K562 (cell line): ENCODE results near the gene OBP2A. TPM values are rescaled to one million over a fixed set of nuclear protein-coding genes. Genes with fewer than 3 reads are reported as not detected.

Source experiments
- CBX1 ChIP-seq: sonication (generic); IDR thresholded peaks from 2 replicates; pipeline ENCODE4 v1.6.1; 2016; ENCODE audit warnings: antibody characterized with exemption, low read depth, mild to moderate bottlenecking
- E2F1 ChIP-seq: sonication (generic); formaldehyde crosslinking; IDR thresholded peaks from 2 replicates; pipeline ENCODE4 v1.8.1; 2023; ENCODE audit warnings: mild to moderate bottlenecking, missing genetic modification reagents, moderate library complexity
- IRF9 ChIP-seq: fragments of 450-650 bp; IDR thresholded peaks from 2 replicates; pipeline ENCODE4 v1.6.1; 2016; ENCODE audit warnings: missing biosample characterization, missing genetic modification characterization
- MGA ChIP-seq: fragments of 450-650 bp; IDR thresholded peaks from 2 replicates; pipeline ENCODE4 v1.6.1; 2016; ENCODE audit warnings: mild to moderate bottlenecking, moderate library complexity
- PTBP1 ChIP-seq: fragments of 200-400 bp; formaldehyde crosslinking; IDR thresholded peaks from 2 replicates; pipeline ENCODE4 v1.6.1; 2017; ENCODE audit warnings: low read depth, low read length
- RBM25 ChIP-seq: fragments of 200-400 bp; formaldehyde crosslinking; IDR thresholded peaks from 2 replicates; pipeline ENCODE4 v1.6.1; 2018; ENCODE audit warnings: low read length, low read depth, moderate library complexity; ENCODE audit not compliant: severe bottlenecking
- TBL1XR1 ChIP-seq, 2 experiments: IDR thresholded peaks; 2 replicates each; pipeline ENCODE4 v1.6.1; 2012; ENCODE audit warnings: improper control_type of control experiment in 2 of 2, low read length in 2 of 2, mild to moderate bottlenecking in 1 of 2
- ZNF224 ChIP-seq: sonication (generic); formaldehyde crosslinking; IDR thresholded peaks from 2 replicates; pipeline ENCODE4 v1.8.0; 2022; ENCODE audit warnings: mild to moderate bottlenecking, missing genetic modification reagents
- ZNF436 ChIP-seq: fragments of 250-450, 450-650 bp; sonication (Bioruptor Pico); formaldehyde crosslinking; IDR thresholded peaks from 2 replicates; pipeline ENCODE4 v1.7.0; 2020; ENCODE audit warnings: mild to moderate bottlenecking
- ZNF512 ChIP-seq: IDR thresholded peaks from 2 replicates; pipeline ENCODE4 v1.6.1; 2016; ENCODE audit warnings: missing genetic modification characterization, missing compliant biosample characterization
- ZNF561 ChIP-seq: fragments of 450-650 bp; formaldehyde crosslinking; conservative IDR thresholded peaks from 2 replicates; pipeline ENCODE4 v1.4.0; 2020; ENCODE audit warnings: mild to moderate bottlenecking, moderate library complexity
- ZNF830 ChIP-seq: fragments of 250-450 bp; sonication (Bioruptor Pico); IDR thresholded peaks from 2 replicates; pipeline ENCODE4 v1.5.0; 2021; ENCODE audit warnings: mild to moderate bottlenecking
- polyA plus RNA-seq, 8 experiments: library from polyadenylated mRNA; depleted of rRNA in 4 of 8; stranded (reverse) in 5 of 8; unstranded in 3 of 8; fragments of >200 nt; fragmentation: Nextera tagmentation in 2 of 8; fragmentation: Illumina TruSeq in 1 of 8; extraction: Ambion mirVana in 2 of 8; extraction: Trizol in 1 of 8; gene quantifications; 2 replicates each; pipeline versions ENCODE4 v1.2.1 to v1.2.3, GENCODE V29; 2011 to 2014; ENCODE audit warnings: inconsistent platforms in 1 of 8, missing spikeins in 1 of 8
- total RNA-seq, 7 experiments: library from RNA; depleted of rRNA in 6 of 7; stranded (reverse); fragments of >200 nt in 6 of 7; fragmentation: Illumina TruSeq in 2 of 7; extraction: Trizol in 2 of 7; gene quantifications; 2 replicates each; pipeline versions ENCODE4 v1.2.1 to v1.2.3, GENCODE V29; 2011 to 2021; ENCODE audit warnings: low replicate concordance in 1 of 7

OBP2A gene
- total and polyA plus RNA-seq, 9 of the 15 experiments (the other 6 are each of a cell fraction or from before 2014, with no cell fraction given): not detected

- TF ChIP-seq MGA (no peak; the same call in 1 of the 2 replicates), ZNF436 (CRISPR knock-in tag) (no peak), ZNF512 (tag) (no peak), ZNF224 (CRISPR knock-in tag) (no peak), CBX1 (peak; percentile 74), ZNF561 (CRISPR knock-in tag) (no peak), E2F1 (CRISPR knock-in tag) (no peak), IRF9 (tag) (no peak), ZNF830 (CRISPR knock-in tag) (no peak), TBL1XR1 (IDR thresholded peaks at IDR 0.05; ENCODE audit: low read length in 2 of 2) (no peak), RBM25 (no peak), PTBP1 (no peak)
Observed at GRCh38 chr9:135506327-135507103, 39.4 kb upstream of the OBP2A start (continued).
